Germinal center (tissue), 1 donor: ENCODE measurements around the gene MYCN.
"Not testable (repeated sequence)": the region's sequence is repeated elsewhere in the genome, so short reads cannot be mapped to it uniquely, and the experiment has no call there.

Experiments
- DNase-seq: peaks from one replicate; pipeline ENCODE4 v3.0.0; 2012; ENCODE audit warnings: mixed read lengths, low spot score

The MYCN gene

DNA sequence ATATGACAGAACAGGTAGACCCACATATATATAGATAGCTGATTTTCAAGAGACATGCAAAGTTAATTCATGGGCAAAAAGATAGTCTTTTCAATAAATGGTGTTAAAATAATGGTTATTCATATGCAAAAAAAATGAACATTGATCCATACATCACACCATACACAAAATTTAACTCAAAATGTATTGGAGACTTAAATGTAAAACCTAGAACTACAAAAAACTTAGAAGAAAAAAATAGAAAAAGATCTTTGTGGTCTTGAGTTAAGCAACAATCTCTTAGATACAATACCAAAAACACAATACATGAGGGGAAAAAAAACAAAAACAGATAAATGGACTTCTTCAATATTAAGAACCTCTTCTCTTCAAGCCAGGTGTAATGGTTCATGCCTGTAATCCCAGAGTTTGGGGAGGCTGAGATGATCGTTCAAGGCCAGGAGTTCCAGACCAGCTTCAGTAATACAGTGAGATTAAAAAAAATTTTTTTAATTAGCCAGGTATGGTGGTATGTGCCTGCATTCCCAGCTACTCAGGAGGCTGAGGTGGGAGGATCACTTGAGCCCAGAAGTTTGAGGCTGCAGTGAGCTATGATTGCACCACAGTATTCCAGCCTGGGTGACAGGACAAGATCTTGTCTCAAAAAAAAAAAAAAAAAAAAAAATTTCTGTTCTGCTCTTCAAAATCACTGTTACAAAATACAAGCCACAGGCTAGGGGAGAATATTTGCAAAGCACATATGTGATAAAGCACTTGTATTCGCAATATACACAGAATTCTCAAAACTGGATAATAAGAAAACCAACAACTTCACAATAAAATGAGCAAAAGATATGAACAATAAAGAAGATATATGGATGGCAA is 32.7 kb upstream of the MYCN start:
- DNase-seq: no peak

DNA sequence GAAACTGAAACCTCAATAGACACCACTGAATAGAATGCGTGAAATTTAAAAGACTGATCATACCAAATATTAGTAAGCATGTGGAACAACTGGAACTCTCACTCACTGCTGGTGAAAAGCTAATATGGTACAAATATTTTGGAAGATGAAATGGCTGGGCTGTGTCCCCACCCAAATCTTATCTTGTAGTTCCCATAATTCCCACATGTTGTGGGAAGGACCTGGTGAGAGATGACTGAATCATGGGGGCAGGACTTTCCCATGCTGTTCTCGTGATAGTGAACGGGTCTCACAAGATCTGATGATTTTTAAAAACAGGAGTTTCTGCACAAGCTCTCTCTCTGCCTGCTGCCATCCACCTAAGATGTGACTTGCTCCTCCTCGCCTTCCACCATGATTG is 32.0 kb upstream of the MYCN start:
- no peak for DNase-seq

DNA sequence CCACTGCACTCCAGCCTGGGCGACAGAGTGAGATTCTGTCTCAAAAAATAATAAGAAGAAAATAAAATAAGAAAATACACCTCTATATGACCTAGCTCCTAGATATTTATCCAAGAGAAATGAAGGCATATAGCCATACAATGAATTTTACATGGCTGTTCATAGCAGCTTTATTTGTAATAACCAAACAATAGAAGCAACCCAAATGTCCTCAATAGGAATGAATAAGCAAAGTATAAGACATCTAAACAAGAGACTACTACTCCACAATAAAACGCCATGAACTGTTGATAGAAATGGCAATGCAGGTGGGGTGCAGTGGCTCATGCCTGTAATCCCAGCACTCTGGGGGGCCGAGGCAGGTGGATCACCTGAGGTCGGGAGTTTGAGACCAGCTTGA is 31.2 kb upstream of the MYCN start:
- DNase-seq: no peak

DNA sequence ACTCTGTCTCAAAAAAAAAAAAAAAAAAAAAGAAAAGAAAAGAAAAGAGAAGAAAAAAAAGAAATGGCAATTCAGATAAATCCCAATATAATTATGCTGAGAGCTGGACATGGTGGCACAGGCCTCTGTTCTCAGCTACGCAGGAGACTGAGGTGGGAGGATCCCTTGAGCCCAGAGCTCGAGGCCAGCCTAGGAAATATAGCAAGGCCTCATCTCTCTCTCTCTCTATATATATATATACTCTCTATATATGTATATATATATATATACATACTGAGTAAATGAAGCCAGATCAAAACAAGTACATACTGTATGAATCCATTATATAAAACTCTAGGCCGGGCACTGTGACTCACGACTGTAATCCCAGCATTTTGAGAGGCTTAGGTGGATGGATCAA is 30.6 kb upstream of the MYCN start:
- no peak for DNase-seq

DNA sequence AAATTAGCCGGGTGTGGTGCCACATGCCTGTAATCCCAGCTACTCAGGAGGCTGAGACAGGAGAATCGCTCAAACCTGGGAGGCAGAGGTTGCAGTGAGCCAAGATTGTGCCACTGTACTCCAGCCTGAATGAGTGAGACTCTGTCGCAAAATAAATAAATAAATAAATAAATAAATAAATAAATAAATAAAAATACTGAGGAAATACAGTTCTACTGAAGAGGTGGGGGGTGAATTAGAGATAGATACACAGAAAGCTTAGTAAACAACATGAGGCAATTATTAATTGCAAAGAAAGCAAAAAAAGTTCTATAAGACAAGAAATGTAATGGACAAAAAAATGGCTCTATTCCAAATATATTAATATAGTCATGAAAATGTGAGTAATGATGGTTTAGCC is 29.1 kb upstream of the MYCN start:
- not testable (repeated sequence) for DNase-seq

DNA sequence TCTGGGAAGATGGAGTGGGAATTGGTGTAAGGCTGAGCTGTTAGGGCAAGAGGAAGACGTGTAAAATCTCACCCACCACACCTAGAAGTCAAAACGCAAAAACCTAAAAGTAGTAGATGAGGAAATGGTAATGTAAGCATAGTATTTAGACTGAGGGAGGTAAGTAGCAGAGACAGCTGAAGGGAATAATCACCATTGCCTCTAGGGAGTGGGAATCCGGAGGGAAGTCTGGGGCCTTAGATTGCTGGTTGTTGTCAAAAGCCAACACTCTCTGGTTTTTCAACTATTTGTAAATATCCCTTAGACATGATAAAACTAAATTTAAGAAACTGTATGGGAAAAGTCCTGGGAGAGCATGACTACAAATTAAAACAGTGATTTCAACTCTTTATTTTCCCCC is 28.7 kb upstream of the MYCN start:
- DNase-seq: no peak

DNA sequence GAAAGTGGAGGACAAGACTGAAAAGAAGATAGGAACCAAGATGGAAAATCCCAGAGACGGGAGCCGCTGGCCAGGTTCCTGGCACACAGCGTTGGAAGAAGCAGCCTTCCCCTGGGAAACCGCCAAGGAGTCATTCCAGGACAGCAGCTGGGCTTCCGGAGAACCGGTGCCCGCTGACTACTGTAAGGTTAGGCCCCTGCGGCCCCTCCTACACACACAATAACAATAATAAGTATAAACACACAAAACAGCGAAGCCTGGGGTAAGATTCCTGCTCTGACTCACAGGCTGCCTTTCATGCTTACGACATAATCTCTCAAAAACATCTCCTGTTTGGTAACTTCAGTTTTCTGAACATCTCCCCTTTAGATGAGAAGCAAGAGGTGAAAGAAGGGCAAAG is 28.1 kb upstream of the MYCN start:
- DNase-seq: no peak

DNA sequence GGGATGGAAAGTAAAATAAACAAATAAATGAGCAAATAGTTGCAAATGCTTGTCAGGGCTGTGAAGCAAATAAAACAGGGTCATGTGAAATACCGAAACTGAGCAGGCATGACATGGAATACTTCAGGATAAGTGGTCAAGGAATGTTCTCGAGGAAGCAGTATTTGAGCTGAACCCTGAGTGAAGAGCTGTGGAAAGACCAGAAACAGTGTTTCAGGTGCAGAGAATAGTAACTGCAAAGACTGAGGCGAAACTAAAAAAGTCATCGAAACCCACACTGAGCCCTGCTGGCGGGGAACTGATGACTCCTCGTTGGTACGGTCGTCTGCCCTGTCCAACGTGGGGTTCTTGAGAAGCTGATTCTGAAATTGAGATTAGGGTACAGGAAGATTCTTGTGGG is 27.2 kb upstream of the MYCN start:
- no peak for DNase-seq

DNA sequence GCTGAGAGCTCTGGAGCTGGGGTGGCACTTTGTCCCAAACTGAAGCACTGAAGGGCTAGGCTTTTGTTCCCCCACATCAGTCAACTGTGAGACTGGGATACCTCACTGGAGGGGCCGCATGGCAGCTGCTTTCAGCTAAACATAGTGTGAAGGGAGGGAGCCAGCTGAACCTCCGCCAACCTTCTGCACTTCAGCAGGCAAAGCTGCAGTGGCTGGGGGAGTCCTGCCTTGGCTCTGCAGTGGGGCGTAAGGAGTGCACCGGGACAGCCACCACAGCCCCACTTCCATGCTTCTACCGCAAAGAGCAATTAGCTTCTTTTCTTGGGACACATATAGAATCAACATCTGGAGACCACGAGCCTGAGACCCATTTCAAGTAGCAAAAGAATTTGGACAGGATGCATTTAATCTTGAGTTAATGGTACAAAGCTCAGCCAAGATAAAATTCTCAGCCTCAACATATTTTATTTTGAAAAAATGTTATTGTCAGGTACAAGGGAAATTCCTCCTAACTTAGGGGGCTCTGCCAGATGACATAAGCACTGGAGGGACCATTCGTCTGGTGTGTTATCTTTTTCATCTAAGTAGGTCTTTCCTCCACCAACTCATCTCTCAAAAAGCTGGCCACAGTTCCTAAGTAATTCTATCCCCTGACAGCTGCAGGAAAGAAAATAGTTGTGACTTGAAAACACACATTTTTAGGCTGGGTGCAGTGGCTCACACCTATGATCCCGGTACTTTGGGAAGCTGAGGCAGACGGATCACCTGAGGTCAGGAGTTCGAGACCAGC is 25.6 kb upstream of the MYCN start:
- no peak for DNase-seq

DNA sequence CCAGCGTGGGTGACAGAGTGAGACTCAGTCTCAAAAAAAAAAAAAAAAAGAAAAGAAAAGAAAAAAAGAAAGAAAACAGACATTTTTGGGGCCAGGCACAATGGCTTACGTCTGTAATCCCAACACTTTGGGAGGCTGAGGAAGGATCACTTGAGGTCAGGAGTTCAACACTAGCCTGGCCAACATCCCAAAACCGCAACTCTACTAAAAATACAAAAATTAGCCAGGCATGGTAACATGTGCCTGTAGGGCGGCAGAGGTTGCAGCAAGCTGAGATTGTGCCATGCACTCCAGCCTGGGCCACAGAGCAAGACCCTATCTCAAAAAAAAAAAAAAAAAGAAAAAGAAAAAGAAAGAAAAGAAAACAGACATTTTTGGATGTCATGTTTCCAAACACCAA is 24.8 kb upstream of the MYCN start:
- DNase-seq: not testable (repeated sequence)

DNA sequence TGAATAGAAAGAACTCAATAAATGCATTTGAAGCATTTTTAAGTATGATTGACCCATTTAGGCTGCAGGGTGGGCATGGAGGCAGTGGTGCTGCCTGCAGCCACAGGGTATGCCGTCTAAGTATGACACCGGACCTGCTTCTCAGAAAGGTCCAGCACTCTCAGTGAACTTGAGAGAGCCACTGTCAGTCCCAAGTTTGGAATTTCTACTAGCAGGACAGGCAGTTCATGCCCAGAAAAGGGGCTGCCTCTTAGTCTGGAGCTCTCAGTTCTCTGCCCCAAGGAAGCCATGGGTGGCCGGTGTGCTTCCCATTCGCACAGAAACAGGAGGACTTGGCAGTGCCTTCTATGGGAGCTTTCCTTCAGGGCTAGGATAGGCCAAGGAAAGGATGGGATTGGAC is 24.0 kb upstream of the MYCN start:
- DNase-seq: no peak

DNA sequence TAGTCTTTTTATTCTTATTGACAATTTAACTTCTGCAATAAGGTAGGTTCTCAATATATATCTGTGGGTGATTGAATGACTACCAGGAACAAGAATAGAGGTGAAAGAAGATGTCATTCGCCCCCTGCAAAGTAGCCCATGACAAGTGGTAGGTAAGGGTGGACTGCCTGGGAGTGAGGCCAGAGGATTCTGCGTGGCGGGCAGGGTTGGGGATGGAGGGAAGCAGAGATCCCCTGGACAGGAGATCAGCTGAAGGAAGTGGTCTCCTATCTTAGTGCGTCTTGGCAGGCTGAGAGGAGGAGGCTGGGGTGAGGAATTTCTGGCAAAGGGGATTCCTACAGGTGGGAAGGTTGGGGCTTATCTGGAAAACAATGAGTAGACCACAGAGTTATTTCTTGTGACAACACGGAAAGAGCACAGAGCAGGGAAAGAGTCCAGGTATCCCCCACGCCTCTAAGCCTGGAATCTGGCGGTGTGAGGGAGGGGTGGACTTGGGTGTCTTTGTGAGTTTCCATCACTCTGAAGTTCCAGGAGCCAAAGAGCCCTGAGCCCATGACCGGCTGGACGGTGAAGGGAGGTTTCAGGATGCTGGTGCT is 21.5 kb upstream of the MYCN start:
- no peak for DNase-seq

DNA sequence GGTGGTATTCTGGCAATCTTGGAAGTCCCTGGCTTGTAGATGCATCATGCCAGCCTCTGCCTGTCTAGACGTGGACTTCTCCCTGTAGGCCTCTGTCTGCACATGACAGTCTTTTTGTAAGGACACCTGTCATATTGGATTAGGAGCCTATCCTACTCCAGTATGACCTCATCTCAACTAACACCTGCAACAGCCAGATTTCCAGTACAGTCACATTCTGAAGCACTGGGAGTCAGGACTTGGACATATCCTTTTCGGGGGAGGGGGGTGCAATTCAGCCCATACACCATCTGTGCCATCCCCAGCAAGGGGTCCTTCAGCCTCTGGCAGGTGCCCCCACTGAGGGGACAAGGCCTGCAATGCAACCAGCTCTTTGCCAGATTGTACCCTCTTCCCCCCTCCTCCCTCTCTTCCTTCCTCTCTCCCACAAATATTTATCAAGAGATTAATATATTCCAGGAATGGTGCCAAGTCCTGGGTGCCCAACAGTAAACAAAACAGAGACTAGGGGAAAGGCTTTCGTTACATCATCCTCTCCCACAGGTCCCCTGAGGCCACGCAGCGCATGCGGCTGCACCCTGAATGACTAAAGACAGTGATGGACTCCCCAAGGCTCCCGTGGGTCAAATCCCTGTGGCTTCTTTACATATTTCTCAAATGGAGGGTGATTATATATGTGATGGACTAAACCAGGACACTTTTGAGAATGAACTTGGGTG is 20.5 kb upstream of the MYCN start:
- DNase-seq: no peak

DNA sequence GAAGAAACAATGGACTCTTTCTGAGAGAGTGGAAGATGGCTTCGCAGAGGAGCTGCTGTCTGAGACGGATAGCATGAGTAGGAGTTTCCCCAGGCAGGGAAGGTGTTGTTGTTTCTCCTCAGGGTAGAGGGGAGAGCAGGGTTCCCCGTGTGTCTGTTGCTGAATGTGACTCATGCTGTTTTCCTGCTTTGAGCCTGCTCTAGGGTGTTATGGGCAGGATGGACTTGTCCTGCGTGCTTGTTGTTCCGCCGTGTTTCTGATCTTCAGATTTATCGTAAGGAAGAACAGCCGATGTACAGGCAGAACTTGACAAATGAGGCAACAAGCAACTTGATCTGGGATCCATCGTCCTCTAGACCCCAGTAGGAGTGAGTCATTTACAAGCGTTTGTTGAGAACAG is 19.7 kb upstream of the MYCN start:
- DNase-seq: no peak

DNA sequence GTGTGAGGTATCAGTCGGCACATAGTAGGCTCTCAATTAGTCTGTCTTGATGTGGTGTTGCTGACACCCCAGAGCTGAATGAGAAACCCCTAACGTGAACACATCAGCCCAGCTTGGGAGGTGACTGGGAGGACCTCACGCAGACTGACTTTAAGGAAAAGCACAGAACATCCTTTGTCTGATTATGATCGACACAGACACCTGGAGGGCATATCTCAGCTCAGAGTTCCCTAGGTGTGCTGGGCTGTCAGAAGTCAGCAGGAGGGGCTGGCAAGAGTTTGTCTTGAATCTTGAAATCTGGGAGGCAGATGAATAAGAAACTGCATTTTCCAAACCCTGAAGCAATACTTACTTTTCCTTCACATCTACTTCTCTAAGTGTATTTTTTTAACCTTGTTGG is 16.8 kb upstream of the MYCN start:
- no peak for DNase-seq

DNA sequence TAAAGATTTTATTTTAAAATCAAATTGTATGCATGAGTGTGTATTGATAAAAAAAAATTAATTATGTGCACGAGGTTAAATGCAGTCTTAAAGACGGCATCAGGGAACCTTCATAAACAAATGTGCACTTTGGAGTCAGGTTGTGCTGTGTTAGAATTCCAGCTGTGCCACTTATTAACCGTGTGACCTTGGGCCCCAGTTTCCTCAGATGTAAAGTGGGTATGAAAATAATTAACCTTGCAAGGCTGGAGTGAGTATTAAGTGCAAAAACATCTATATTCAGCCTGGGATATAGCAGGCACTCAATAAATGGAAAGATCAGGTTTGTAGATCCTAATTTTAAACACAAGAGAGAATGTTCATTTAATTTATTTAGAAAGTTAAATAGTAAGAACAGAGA is 14.5 kb upstream of the MYCN start:
- DNase-seq: no peak

DNA sequence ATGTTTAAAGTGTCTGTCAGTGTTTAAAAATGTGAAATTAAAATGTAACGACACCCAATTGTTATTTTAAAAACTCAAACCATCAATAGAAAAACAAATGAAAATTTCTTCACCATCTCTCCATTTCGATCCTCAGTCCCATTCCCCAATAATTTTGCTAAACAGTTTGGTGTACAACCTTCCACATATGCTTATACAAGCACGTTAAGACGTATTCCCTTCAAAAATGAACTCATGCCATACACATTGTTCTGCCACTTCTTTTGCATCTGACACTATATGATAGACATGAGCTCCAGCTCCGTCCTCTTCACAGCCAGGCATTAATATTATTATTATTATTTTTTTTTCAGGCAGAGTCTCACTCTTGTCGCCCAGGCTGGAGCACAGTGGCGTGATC is 14.1 kb upstream of the MYCN start:
- no peak for DNase-seq

DNA sequence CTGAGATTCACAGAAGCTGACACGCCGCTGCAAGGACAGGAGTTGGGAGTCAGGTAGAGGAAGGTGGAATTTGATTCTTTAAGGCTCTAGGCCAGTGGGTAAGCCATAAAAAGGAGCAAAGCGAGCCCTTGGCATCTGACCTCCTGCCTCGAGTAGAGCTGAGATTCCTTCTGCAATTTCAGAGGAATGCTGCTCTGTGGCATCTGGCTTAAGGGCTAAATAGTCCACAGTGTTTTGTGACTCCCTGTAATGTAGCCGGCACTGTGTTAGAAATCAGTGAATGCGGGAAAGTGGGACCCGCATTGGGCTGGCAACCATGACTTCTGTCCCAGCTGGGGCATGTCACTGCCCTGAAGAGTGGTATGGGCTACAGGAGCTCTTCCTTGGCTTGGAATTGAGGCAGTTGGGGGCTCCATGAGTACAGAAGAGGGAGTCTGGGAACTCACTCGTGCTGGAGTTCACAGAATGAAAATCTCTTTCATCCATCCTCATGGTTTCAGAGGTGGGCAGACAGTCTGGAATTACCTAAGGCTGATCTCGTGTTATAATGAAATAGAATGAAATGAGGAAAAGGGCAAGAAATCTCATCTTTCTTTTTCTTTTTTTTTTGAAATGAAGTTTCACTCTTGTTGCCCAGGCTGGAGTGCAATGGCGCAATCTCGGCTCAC is 12.7 kb upstream of the MYCN start:
- DNase-seq: no peak

DNA sequence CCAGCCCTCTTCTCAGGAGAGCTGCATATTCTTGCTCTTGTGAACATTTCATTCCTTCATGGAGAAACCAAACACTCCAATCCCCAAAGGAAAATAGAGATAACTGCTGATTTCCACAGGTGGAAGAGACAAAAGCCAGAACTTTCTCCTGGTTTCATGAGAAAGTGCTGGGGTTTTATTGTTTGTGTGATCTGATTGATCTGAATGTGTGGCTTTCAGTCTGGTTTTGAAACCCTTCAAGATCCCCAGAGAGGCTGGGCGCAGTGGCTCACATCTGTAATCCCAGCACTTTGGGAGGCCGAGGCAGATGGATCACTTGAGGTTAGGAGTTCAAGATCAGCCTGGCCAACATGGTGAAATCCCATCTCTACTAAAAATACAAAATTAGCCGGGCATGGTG is 11.3 kb upstream of the MYCN start:
- DNase-seq: not testable (repeated sequence)

DNA sequence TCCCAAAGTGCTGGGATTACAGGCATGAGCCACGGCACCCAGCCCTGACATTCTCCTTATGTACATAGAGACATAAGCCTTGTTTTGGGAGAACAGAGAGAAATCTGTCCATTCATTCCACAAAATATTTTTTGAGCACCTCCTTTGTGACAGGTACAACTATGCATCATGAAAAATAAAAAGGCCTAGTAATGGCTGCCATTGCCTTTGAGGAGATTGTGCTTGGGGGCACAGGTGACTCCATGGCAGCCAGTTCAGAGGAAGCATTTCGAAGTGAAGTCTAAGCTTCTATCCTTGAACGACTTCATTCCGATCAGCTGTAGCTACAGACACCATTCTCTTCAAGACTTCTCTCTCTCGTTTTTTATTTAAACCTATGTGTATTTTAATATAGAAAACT is 10.5 kb upstream of the MYCN start:
- no peak for DNase-seq

DNA sequence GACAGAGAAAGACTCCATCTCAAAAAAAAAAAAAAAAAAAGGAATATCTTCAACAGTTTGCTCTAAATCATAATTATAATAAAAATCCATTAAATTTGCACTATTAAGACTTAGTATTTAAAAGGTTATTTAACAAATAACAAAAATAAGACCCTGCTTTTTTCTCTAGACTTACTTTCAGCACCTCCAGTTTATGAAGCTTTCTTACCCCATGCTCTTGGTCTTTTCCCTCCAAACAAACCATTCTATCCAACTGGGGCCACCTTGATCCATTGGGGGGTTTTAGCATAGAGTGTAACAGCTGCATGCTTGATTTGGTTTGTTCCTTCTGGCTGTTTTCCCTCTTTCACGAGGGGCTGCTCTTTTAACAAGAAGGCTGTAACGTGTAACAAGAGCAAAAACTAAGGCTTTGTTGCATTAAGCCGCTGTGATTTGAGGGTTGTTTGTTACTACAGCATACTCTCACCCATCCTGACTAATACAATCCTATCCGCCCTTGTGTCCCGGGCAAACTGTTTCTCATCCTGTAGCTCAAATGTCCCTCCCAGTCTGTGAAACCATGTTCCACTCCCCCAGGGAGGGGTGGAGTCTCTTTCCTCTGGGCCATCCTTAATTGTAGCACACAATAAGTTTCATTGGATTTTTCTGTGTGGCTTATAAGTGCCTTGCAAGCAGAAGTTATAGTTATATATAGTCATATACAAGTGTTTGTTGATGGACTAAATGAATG is 9.6 kb upstream of the MYCN start:
- DNase-seq: no peak
